Mesothelial cell of epicardium (in vitro differentiated cells): ENCODE measurements around the gene DNAAF8. TPM values are rescaled to one million over a fixed set of nuclear protein-coding genes. Genes with fewer than 3 reads are reported as not detected.

ENCODE experiments used
- DNase-seq, 2 experiments: peaks; one replicate each; pipeline ENCODE4 v3.0.0; 2021; ENCODE audit warnings: low spot score in 2 of 2; ENCODE audit not compliant: unreplicated experiment in 2 of 2
- H3K27ac Mint-ChIP-seq: 2 replicates; pipeline ENCODE4 v1.8.0; 2021; ENCODE audit warnings: mixed read lengths
- H3K27me3 Mint-ChIP-seq: 2 replicates; pipeline ENCODE4 v1.8.0; 2021; ENCODE audit warnings: low read depth, mixed read lengths
- H3K36me3 Mint-ChIP-seq: 2 replicates; pipeline ENCODE4 v1.8.0; 2021; ENCODE audit warnings: mixed read lengths
- H3K4me1 Mint-ChIP-seq: 2 replicates; pipeline ENCODE4 v1.8.0; 2021; ENCODE audit warnings: mixed read lengths
- H3K4me3 Mint-ChIP-seq: 2 replicates; pipeline ENCODE4 v1.8.0; 2021; ENCODE audit warnings: mild to moderate bottlenecking, moderate library complexity, mixed read lengths
- H3K9me3 Mint-ChIP-seq: 2 replicates; pipeline ENCODE4 v1.8.0; 2021; ENCODE audit warnings: mixed read lengths
- CTCF ChIP-seq: fragments of 200-600 bp; sonication (generic); IDR thresholded peaks from one replicate; pipeline ENCODE4 v1.5.0; 2021; ENCODE audit warnings: antibody characterized with exemption; ENCODE audit not compliant: unreplicated experiment
- total RNA-seq: library from RNA; stranded (reverse); gene quantifications from 3 replicates; pipeline ENCODE4 v1.2.1, GENCODE V29; 2021

Gene DNAAF8
- total RNA-seq, 1 donor from 2014 or later, result 0.45 TPM

GRCh38 chr16:4690946-4691665 is 43.2 kb upstream of the DNAAF8 start:
- H3K27ac Mint-ChIP-seq, result peak overlapping the region; percentile 73
- H3K36me3 Mint-ChIP-seq, result peaks cover 2% of the 10 kb centered on the region
- H3K4me3 Mint-ChIP-seq, result peak overlapping the region; percentile 34
- TF ChIP-seq CTCF, result no peak
- H3K9me3 Mint-ChIP-seq, result no peaks in the 10 kb centered on the region
- no peak for DNase-seq
- H3K4me1 Mint-ChIP-seq, result peaks cover 3% of the 10 kb centered on the region
- no peaks in the 10 kb centered on the region for H3K27me3 Mint-ChIP-seq

GRCh38 chr16:4691666-4692412 is 42.5 kb upstream of the DNAAF8 start:
- TF ChIP-seq CTCF, result no peak
- H3K4me1 Mint-ChIP-seq, result peaks cover 3% of the 10 kb centered on the region
- H3K27me3 Mint-ChIP-seq, result no peaks in the 10 kb centered on the region
- peaks cover 2% of the 10 kb centered on the region for H3K36me3 Mint-ChIP-seq
- H3K27ac Mint-ChIP-seq, result no peak overlapping the region
- DNase-seq, result no peak
- H3K4me3 Mint-ChIP-seq, result peak overlapping the region; percentile 34
- no peaks in the 10 kb centered on the region for H3K9me3 Mint-ChIP-seq

GRCh38 chr16:4692460-4693295 is 41.7 kb upstream of the DNAAF8 start:
- no peak for TF ChIP-seq CTCF
- peaks cover 3% of the 10 kb centered on the region for H3K4me1 Mint-ChIP-seq
- peak overlapping the region; percentile 39 for H3K27ac Mint-ChIP-seq
- H3K4me3 Mint-ChIP-seq, result peak overlapping the region; percentile 77
- H3K36me3 Mint-ChIP-seq, result peaks cover 2% of the 10 kb centered on the region
- H3K27me3 Mint-ChIP-seq, result no peaks in the 10 kb centered on the region
- H3K9me3 Mint-ChIP-seq, result no peaks in the 10 kb centered on the region
- DNase-seq, result no peak

GRCh38 chr16:4693296-4693955 is 40.9 kb upstream of the DNAAF8 start, which contains the start of gene NUDT16L1:
Gene NUDT16L1, plus strand, starts transcription at chr16:4693562. Its CDS starts 165 bp downstream, at chr16:4693727.
- Mint-ChIP-seq H3K9me3 (no peaks in the 10 kb centered on the region), H3K36me3 (peaks cover 2% of the 10 kb centered on the region), H3K4me1 (peaks cover 3% of the 10 kb centered on the region), H3K4me3 (peak within 1 kb of the TSS; percentile 77), H3K27ac (peak within 1 kb of the TSS; percentile 87), H3K27me3 (no peaks in the 10 kb centered on the region)
- TF ChIP-seq CTCF, result no peak
- DNase-seq, result peak; percentile 95 to 97
